AG20443 (cell line): ENCODE results near the gene TUBA3E.
"Not testable (repeated sequence)": the region's sequence is repeated elsewhere in the genome, so short reads cannot be mapped to it uniquely, and the experiment has no call there.

ENCODE experiments used
- DNase-seq: peaks from one replicate; pipeline ENCODE4 v3.0.0; 2012; ENCODE audit warnings: low spot score, mixed read lengths

TUBA3E gene

DNA sequence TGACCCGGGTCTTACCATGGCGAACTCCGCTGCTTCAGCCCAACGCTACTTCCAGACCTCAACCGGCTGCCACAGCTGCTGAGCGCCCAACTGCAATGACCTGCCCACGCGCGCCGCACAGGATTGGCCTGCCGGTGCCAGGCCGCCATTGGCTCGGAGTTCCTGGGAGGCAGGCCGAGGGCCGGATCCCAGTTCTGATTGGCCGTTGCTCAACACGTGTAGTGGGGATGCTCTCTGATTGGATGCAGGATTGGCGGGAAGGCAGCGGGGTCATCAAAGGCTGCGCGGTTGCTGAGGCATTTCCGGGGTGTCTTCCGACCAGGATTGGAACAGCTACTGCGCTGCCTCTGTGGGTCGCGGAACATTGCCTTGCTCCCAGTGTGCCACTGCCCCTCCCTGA lies at the start of gene TUBA3E:
Gene TUBA3E (minus strand): TSS at position 97 of the 400 bp plus-strand sequence. CDS start 79 bp downstream, at position 18.
- DNase-seq, result no peak

DNA sequence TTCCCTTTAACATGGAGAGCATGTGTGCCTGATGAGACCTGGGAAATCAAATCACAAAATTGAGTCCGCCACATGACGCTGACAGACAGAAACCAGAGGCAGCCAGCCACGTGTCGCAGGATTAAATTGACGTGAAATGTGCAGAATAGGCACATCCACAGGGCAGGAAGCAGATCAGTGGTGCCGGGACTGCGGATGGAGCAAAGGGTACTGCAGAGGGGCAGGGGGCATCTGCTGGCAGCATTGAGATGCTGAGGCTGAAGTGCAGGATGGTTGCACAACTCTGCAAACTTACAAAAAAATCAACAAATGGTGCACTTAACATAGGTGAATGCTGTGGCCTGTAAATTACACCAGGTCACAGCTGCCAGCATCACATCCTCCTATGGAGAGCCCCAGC lies 48.2 kb upstream of the TUBA3E start:
- no peak for DNase-seq

GRCh38 chr2:130245976-130246375 lies 47.7 kb upstream of the TUBA3E start:
- no peak for DNase-seq

DNA sequence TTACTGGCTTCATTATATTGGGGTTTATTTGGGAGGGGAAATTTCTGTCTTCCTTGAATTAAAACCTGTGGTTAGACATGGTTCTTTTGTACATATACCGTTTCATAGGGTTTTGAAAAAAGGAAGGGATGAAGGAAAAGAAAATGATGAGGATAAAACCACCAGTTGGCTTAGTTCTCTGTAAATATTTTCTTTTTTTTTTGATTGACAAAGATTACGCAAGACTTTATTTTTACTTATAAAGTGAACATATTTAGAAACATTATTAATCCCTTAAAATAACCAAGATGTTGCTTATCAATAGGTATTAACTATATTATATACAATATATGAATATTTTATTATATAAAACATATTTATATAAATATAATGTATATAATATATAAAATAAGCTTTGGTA lies 45.1 kb upstream of the TUBA3E start:
- no peak for DNase-seq

- DNase-seq, result no peak
Observed at GRCh38 chr2:130241041-130241707, 42.9 kb upstream of the TUBA3E start.

- not testable (repeated sequence) for DNase-seq
Observed at GRCh38 chr2:130239581-130239980, 41.3 kb upstream of the TUBA3E start.

DNA sequence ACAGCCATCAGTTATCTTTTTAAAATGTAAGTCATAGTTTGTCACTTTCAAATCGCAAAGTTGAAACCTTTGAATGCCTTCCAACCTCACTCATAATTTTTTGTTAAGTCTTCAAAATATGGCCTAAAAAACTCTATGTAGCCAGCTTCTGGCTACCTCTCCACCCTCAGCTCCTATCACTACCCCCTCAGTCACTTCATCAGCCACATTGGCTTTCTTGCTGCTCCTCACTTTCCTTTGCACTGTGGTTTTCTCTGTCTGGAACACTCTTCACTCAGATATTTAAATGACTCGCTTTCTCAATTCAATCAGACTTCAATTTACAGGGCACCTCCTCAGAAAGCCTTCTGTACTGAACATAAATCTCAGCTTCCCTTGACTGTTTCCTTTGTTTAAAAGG lies 34.8 kb upstream of the TUBA3E start:
- not testable (repeated sequence) for DNase-seq

- no peak for DNase-seq
Observed at GRCh38 chr2:130231656-130232055, 33.4 kb upstream of the TUBA3E start.

DNA sequence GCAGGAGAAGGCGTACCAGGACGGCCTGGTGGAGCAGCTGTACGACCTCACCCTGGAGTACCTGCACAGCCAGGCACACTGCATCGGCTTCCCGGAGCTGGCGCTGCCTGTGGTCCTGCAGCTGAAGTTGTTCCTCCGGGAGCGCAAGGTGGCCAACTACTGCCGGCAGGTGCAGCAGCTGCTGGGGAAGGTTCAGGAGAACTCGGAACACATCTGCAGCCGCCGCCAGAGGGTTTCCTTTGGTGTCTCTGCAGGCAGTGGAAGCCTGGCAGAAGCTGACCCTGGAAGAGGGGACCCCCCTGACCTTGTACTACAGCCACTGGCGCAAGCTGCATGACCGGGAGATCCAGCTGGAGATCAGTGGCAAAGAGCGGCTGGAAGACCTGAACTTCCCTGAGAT lies 32.7 kb upstream of the TUBA3E start:
- DNase-seq, result not testable (repeated sequence)

DNA sequence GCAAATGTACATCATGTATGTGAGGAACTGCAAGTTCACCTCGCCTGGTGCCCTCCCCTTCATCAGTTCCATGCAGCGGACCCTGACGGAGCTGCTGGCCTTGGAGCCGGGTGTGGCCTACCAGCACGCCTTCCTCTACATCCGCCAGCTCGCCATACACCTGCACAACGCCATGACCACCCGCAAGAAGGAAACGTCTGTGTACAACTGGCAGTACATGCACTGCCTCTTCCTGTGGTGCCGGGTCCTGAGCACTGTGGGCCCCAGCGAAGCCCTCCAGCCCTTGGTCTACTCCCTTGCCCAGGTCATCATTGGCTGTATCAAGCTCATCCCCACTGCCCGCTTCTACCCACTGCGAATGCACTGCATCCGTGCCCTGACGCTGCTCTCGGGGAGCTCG lies 32.1 kb upstream of the TUBA3E start:
- not testable (repeated sequence) for DNase-seq

GRCh38 chr2:130229161-130229510 lies 30.9 kb upstream of the TUBA3E start:
- DNase-seq, result peak; percentile 30

- DNase-seq, result not testable (repeated sequence)
Observed at GRCh38 chr2:130228467-130229160, 30.4 kb upstream of the TUBA3E start.

- DNase-seq, result not testable (repeated sequence)
Observed at GRCh38 chr2:130228005-130228404, 29.8 kb upstream of the TUBA3E start.

DNA sequence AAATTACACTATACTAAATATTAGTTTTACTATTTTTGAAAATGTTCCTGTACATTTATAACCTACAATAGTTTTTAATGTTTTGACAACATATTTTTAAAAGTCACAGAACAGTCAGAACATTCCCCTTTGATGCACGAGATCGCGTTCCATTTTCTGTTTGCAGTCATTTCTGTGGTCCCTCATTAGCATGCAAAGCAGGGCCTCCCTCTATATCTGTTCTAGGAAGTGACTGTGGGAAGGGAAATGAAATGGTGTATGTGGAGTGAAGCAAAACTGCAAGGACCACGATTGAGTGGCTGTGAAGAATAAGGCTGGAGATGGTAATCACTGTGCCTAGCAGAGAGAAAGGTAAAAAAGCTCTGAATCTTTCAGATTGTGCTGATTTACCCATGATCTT lies 24.3 kb upstream of the TUBA3E start:
- DNase-seq, result not testable (repeated sequence)

GRCh38 chr2:130220505-130220904 lies 22.3 kb upstream of the TUBA3E start:
- not testable (repeated sequence) for DNase-seq

GRCh38 chr2:130219147-130219546 lies 20.9 kb upstream of the TUBA3E start:
- DNase-seq, result not testable (repeated sequence)

DNA sequence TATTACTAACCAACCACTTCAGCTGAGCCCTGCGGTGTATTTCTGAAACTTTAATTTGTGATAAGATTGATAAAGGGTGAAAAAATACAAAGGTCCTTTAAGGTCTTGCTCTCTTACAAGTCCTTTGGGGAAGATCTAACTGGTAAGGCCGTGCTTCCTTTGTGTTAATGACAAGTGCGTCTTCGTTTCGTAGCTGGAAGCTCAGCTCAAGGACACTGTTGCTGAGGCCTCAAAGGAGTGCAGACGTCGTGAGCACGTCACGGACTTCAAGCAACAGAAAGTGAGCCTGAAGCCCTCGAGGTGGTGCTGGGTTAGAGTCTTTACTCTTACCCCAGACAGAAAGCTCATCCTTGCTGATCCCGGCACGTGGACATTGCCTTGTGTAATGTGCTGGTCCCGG lies 8.8 kb upstream of the TUBA3E start:
- DNase-seq, result not testable (repeated sequence)

DNA sequence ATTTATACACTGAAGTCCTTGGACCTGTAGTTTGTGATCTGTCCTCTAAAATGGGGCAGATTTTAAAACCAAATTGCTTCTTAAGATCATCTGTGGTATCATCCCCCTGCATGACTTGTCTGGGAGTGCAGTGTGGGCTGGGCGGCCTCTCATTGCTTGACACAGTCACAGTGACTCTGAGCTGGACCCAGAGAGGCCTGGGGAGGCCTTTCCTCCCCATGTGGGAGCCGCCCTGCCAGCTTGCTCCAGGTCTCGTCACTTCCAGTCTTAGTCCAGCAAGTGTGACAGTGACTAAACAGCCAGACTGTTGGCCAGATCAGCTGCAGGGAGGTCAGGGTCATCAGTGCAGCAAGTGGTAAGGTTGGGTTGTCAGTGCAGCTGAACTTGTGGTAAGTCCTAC lies 4.9 kb upstream of the TUBA3E start:
- not testable (repeated sequence) for DNase-seq

GRCh38 chr2:130202518-130202917 lies 4.3 kb upstream of the TUBA3E start:
- DNase-seq, result not testable (repeated sequence)

GRCh38 chr2:130196052-130196451 lies 2.2 kb downstream of the TUBA3E start:
- not testable (repeated sequence) for DNase-seq

DNA sequence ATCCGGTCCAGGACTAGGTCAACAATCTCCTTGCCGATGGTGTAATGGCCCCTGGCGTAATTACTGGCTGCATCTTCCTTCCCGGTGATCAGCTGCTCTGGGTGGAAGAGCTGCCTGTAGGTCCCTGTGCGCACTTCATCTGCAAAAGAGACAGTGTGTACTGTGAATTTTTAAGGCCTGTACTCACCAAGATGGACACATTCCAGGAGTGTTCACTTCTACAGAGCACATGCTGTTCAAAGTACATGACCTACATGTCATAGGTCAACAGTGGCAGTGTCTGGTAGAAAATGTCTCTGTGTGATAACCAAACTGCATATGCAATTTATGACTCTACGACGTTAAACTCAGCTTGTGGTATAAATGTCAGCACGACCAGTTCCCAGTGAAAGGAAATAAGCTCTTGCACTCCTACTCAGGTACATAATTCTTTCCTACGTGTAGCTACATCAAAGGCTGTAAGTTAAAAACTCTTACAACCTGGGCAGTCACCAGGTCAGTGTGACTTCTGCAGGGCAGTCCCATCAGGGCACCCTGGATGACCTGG lies 3.1 kb downstream of the TUBA3E start:
- DNase-seq, result not testable (repeated sequence)

DNA sequence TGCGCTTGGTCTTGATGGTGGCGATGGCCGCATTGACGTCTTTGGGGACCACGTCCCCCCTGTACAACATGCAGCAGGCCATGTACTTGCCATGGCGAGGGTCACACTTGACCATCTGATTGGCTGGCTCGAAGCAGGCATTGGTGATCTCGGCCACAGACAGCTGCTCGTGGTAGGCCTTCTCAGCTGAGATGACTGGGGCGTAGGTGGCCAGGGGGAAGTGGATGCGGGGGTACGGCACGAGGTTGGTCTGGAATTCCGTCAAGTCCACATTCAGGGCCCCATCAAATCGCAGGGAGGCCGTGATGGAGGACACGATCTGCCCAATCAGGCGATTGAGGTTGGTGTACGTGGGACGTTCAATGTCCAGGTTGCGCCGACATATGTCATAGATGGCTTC lies 4.4 kb downstream of the TUBA3E start:
- DNase-seq, result not testable (repeated sequence)

DNA sequence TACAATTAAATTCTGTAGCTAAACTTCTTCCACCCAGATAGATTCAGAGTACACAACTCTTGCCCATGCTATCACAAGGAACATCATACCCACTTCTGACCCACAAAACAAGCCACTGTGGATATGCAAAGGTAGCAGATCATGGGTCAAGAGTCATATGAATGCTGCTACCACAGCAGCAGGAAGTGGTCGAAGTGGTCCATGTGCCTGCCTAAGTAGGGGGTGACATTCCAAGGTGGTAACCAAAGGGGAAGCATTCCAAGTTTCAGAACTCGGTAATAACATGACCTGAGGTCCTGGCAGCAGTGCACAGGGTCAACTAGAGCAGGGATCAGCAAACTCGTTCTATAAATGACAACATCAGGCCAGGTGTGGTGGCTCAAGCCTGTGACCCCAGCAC lies 5.8 kb downstream of the TUBA3E start:
- not testable (repeated sequence) for DNase-seq
